ENCODE data around the gene GJA1.

Gene GJA1

DNA sequence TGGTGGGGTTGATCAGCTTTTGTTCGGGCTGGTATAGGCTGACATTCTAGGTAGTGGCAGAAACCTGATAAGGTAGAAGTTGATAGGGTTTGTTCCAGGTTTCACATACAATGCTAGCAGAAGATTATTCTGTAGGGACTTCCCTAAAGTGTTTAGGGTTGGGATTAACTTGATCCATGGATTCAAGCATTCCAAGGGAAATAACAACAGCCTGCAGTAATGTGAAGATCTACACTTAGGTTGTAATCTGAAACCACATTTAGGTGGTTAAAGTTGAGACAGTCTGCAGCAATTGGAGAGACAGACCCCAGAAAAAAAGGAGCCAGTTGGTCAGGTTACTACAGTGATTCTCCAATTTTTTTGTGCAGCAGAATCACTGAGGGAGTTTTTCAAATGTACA lies 56.1 kb downstream of the GJA1 start:
- TF ChIP-seq TAF1 (IDR thresholded peaks at IDR 0.05; ENCODE audit: borderline replicate concordance, insufficient read depth, low read length) (no peak), POLR2AphosphoS5 (IDR thresholded peaks at IDR 0.05; ENCODE audit: low read depth, low read length) (no peak), FOXP2 (optimal IDR thresholded peaks at IDR 0.05; ENCODE audit: borderline replicate concordance, extremely low read depth, extremely low read length, insufficient read depth) (no peak), SIN3A (IDR thresholded peaks at IDR 0.05; ENCODE audit: borderline replicate concordance, insufficient read depth, low read length) (no peak)
- TF ChIP-seq, protein P1, sequence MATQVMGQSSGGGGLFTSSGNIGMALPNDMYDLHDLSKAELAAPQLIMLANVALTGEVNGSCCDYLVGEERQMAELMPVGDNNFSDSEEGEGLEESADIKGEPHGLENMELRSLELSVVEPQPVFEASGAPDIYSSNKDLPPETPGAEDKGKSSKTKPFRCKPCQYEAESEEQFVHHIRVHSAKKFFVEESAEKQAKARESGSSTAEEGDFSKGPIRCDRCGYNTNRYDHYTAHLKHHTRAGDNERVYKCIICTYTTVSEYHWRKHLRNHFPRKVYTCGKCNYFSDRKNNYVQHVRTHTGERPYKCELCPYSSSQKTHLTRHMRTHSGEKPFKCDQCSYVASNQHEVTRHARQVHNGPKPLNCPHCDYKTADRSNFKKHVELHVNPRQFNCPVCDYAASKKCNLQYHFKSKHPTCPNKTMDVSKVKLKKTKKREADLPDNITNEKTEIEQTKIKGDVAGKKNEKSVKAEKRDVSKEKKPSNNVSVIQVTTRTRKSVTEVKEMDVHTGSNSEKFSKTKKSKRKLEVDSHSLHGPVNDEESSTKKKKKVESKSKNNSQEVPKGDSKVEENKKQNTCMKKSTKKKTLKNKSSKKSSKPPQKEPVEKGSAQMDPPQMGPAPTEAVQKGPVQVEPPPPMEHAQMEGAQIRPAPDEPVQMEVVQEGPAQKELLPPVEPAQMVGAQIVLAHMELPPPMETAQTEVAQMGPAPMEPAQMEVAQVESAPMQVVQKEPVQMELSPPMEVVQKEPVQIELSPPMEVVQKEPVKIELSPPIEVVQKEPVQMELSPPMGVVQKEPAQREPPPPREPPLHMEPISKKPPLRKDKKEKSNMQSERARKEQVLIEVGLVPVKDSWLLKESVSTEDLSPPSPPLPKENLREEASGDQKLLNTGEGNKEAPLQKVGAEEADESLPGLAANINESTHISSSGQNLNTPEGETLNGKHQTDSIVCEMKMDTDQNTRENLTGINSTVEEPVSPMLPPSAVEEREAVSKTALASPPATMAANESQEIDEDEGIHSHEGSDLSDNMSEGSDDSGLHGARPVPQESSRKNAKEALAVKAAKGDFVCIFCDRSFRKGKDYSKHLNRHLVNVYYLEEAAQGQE (IDR thresholded peaks at IDR 0.05; ENCODE audit: insufficient read depth in 1 of 2, low read depth in 2 of 2, low read length in 2 of 2) = no peak

DNA sequence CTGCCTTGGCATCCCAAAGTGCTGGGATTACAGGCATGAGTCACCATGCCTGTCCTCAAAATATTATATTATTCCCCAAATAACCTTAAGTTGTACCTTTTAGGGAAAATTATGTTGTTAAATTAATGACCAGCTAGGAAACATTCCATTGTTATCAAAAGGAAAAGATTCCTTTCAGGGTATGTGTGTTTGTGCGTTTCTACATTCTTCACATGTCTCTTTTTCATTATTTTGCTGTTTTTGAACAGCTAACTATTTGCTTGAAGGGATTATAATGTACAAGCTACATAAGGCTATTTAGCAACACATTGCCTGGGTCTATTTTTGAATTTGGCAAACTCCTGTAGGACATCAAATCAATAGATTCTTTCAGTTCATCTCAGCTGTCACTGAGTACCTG lies 57.1 kb downstream of the GJA1 start:
- TF ChIP-seq FOXP2 (optimal IDR thresholded peaks at IDR 0.05; ENCODE audit: borderline replicate concordance, extremely low read depth, extremely low read length, insufficient read depth) (no peak), TAF1 (IDR thresholded peaks at IDR 0.05; ENCODE audit: borderline replicate concordance, insufficient read depth, low read length) (no peak), SIN3A (IDR thresholded peaks at IDR 0.05; ENCODE audit: borderline replicate concordance, insufficient read depth, low read length) (no peak), POLR2AphosphoS5 (IDR thresholded peaks at IDR 0.05; ENCODE audit: low read depth, low read length) (no peak)
- TF ChIP-seq, protein P1 (IDR thresholded peaks at IDR 0.05; ENCODE audit: insufficient read depth in 1 of 2, low read depth in 2 of 2, low read length in 2 of 2) = no peak

- TF ChIP-seq TAF1 (IDR thresholded peaks at IDR 0.05; ENCODE audit: borderline replicate concordance, insufficient read depth, low read length) (no peak), SIN3A (IDR thresholded peaks at IDR 0.05; ENCODE audit: borderline replicate concordance, insufficient read depth, low read length) (no peak), FOXP2 (optimal IDR thresholded peaks at IDR 0.05; ENCODE audit: borderline replicate concordance, extremely low read depth, extremely low read length, insufficient read depth) (no peak), POLR2AphosphoS5 (IDR thresholded peaks at IDR 0.05; ENCODE audit: low read depth, low read length) (no peak)
- TF ChIP-seq, protein P1 (IDR thresholded peaks at IDR 0.05; ENCODE audit: insufficient read depth in 1 of 2, low read depth in 2 of 2, low read length in 2 of 2) = no peak
Observed at GRCh38 chr6:121497970-121498375, 62.5 kb downstream of the GJA1 start.

- TF ChIP-seq POLR2AphosphoS5 (IDR thresholded peaks at IDR 0.05; ENCODE audit: low read depth, low read length) (no peak), TAF1 (IDR thresholded peaks at IDR 0.05; ENCODE audit: borderline replicate concordance, insufficient read depth, low read length) (no peak), SIN3A (IDR thresholded peaks at IDR 0.05; ENCODE audit: borderline replicate concordance, insufficient read depth, low read length) (no peak), FOXP2 (optimal IDR thresholded peaks at IDR 0.05; ENCODE audit: borderline replicate concordance, extremely low read depth, extremely low read length, insufficient read depth) (no peak)
- TF ChIP-seq, protein P1 (IDR thresholded peaks at IDR 0.05; ENCODE audit: insufficient read depth in 1 of 2, low read depth in 2 of 2, low read length in 2 of 2) = no peak
Observed at GRCh38 chr6:121498481-121499276, 63.2 kb downstream of the GJA1 start.
